OCI-LY3 (cell line): ENCODE data around the gene ASTN2.

Source experiments
- EZH2phosphoT487 ChIP-seq: fragments of 200-600 bp; shearing (Covaris generic); IDR thresholded peaks from 2 replicates; pipeline ENCODE4 v1.6.1; 2018; ENCODE audit warnings: antibody characterized with exemption, mixed run types, low read depth
- TF ChIP-seq, protein P1 (sequence below): fragments of 200-600, 300-600 bp; sonication (generic); IDR thresholded peaks from 2 replicates; pipeline ENCODE4 v1.5.1; 2014; ENCODE audit warnings: antibody characterized with exemption, low read length, low read depth

GRCh38 chr9:117002686-117003085 is 412.2 kb downstream of the ASTN2 start:
- TF ChIP-seq, protein P1, sequence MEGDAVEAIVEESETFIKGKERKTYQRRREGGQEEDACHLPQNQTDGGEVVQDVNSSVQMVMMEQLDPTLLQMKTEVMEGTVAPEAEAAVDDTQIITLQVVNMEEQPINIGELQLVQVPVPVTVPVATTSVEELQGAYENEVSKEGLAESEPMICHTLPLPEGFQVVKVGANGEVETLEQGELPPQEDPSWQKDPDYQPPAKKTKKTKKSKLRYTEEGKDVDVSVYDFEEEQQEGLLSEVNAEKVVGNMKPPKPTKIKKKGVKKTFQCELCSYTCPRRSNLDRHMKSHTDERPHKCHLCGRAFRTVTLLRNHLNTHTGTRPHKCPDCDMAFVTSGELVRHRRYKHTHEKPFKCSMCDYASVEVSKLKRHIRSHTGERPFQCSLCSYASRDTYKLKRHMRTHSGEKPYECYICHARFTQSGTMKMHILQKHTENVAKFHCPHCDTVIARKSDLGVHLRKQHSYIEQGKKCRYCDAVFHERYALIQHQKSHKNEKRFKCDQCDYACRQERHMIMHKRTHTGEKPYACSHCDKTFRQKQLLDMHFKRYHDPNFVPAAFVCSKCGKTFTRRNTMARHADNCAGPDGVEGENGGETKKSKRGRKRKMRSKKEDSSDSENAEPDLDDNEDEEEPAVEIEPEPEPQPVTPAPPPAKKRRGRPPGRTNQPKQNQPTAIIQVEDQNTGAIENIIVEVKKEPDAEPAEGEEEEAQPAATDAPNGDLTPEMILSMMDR = no peak
- TF ChIP-seq EZH2phosphoT487 = no peak
